H1 (cell line): ENCODE data around the gene ESR1. TPM values are rescaled to one million over a fixed set of nuclear protein-coding genes. Genes with fewer than 3 reads are reported as not detected.

Experiments
- CTCF ChIA-PET: fragments of 300-600 bp; sonication (Branson Sonifier 250); formaldehyde crosslinking; loops from one replicate; lab custom pipeline; 2021; ENCODE audit not compliant: partially characterized antibody; lab: Charles Lee
- POLR2A ChIA-PET: fragments of 300-600 bp; sonication (Branson Sonifier 250); formaldehyde crosslinking; loops from one replicate; lab custom pipeline; 2021; ENCODE audit warnings: inconsistent platforms; ENCODE audit not compliant: partially characterized antibody; lab: Charles Lee
- DNase-seq, 2 experiments: peaks; one replicate each; pipeline versions ENCODE4 v3.0.0 to v3.0.0-alpha.2; 2010 to 2022; ENCODE audit warnings: low spot score in 2 of 2, low read depth in 1 of 2, mixed read lengths in 1 of 2
- FAIRE-seq: peaks from 2 replicates; lab custom pipeline; 2011; peaks lifted over from hg19 to GRCh38; lab: Jason Lieb, UNC
- H2AFZ ChIP-seq: 2 replicates; pipeline ENCODE4 v1.8.1; 2012; ENCODE audit warnings: low read length, inconsistent platforms
- H2AK5ac ChIP-seq: 2 replicates; pipeline ENCODE4 v1.6.1; 2013; ENCODE audit warnings: low read depth, low read length
- H2BK120ac ChIP-seq: replicated peaks from 2 replicates; pipeline ENCODE3; 2013; ENCODE audit warnings: low read depth, low read length, inconsistent platforms
- H2BK12ac ChIP-seq: 2 replicates; pipeline ENCODE4 v1.6.1; 2013; ENCODE audit warnings: low read depth, low read length
- H2BK15ac ChIP-seq: 2 replicates; pipeline ENCODE4 v1.6.1; 2013; ENCODE audit warnings: low read length
- H2BK20ac ChIP-seq: 2 replicates; pipeline ENCODE4 v1.6.1; 2013; ENCODE audit warnings: low read length
- H2BK5ac ChIP-seq: 2 replicates; pipeline ENCODE4 v1.6.1; 2013; ENCODE audit warnings: low read depth, low read length
- H3K14ac ChIP-seq: 2 replicates; pipeline ENCODE4 v1.6.1; 2013; ENCODE audit warnings: inconsistent platforms; ENCODE audit not compliant: insufficient read length
- H3K18ac ChIP-seq: 2 replicates; pipeline ENCODE4 v1.6.1; 2013; ENCODE audit warnings: low read length; ENCODE audit errors: extremely low read depth
- H3K23ac ChIP-seq: 2 replicates; pipeline ENCODE4 v1.6.1; 2013; ENCODE audit warnings: inconsistent platforms; ENCODE audit not compliant: insufficient read length
- H3K23me2 ChIP-seq: 2 replicates; pipeline ENCODE4 v1.6.1; 2013; ENCODE audit warnings: low read depth, low read length
- H3K27ac ChIP-seq: 2 replicates; pipeline ENCODE4 v1.6.1; 2011; ENCODE audit warnings: low read depth, low read length, inconsistent platforms
- H3K27me3 ChIP-seq, 4 experiments: replicated peaks in 1 of 4; 1 replicate in 1 of 4; 2 replicates in 3 of 4; pipeline versions ENCODE4 v1.6.1 to v1.8.1; 2011 to 2013; ENCODE audit warnings: low read length in 3 of 4, mild to moderate bottlenecking in 3 of 4, inconsistent platforms in 2 of 4, mixed read lengths in 2 of 4, moderate library complexity in 1 of 4; ENCODE audit not compliant: control insufficient read depth in 3 of 4, insufficient read depth in 3 of 4; ENCODE audit errors: extremely low read depth in 1 of 4
- H3K36me3 ChIP-seq, 4 experiments: 2 replicates each; pipeline versions ENCODE4 v1.6.1 to v1.8.1; 2011 to 2013; ENCODE audit warnings: mild to moderate bottlenecking in 4 of 4, low read length in 3 of 4, moderate library complexity in 2 of 4, control low read depth in 1 of 4, inconsistent platforms in 1 of 4; ENCODE audit not compliant: insufficient read depth in 4 of 4, control insufficient read depth in 2 of 4
- H3K4ac ChIP-seq: replicated peaks from 2 replicates; pipeline ENCODE3; 2013; ENCODE audit warnings: low read length, low read depth, mixed read lengths, inconsistent platforms; ENCODE audit not compliant: insufficient read length
- H3K4me1 ChIP-seq, 4 experiments: replicated peaks in 1 of 4; 1 replicate in 1 of 4; 2 replicates in 3 of 4; pipeline versions ENCODE4 v1.6.1 to v1.8.1; 2011 to 2013; ENCODE audit warnings: low read length in 3 of 4, inconsistent platforms in 2 of 4, mixed read lengths in 1 of 4; ENCODE audit not compliant: insufficient read depth in 4 of 4, control insufficient read depth in 3 of 4
- H3K4me2 ChIP-seq, 2 experiments: 2 replicates each; pipeline versions ENCODE4 v1.6.1 to v1.8.1; 2011 to 2013; ENCODE audit warnings: low read depth in 2 of 2, low read length in 2 of 2, control low read depth in 1 of 2, inconsistent platforms in 1 of 2, mild to moderate bottlenecking in 1 of 2; ENCODE audit not compliant: insufficient read depth in 1 of 2
- H3K4me3 ChIP-seq, 4 experiments: fragments of 200-600, 300-600 bp in 1 of 4; sonication (generic), shearing (Covaris generic), sonication (Bioruptor Twin) in 1 of 4; 2 replicates each; pipeline versions ENCODE4 v1.5.1 to v1.8.1; 2011 to 2016; ENCODE audit warnings: low read length in 4 of 4, low read depth in 3 of 4, control low read depth in 2 of 4, inconsistent platforms in 2 of 4, mild to moderate bottlenecking in 2 of 4, mixed read lengths in 1 of 4, moderate library complexity in 1 of 4; ENCODE audit not compliant: insufficient read depth in 2 of 4; ENCODE audit errors: extremely low read depth in 1 of 4
- H3K56ac ChIP-seq: replicated peaks from 2 replicates; pipeline ENCODE3; 2013; ENCODE audit warnings: low read depth, mild to moderate bottlenecking, mixed read lengths, low read length, inconsistent platforms; ENCODE audit not compliant: insufficient read length
- H3K79me1 ChIP-seq: 2 replicates; pipeline ENCODE4 v1.6.1; 2013; ENCODE audit warnings: low read depth, low read length, control low read depth
- H3K79me2 ChIP-seq, 2 experiments: 2 replicates each; pipeline versions ENCODE4 v1.6.1 to v1.8.1; 2012 to 2013; ENCODE audit warnings: low read length in 2 of 2, mild to moderate bottlenecking in 2 of 2, inconsistent platforms in 1 of 2; ENCODE audit not compliant: insufficient read depth in 2 of 2, control insufficient read depth in 1 of 2
- H3K9ac ChIP-seq, 4 experiments: replicated peaks in 1 of 4; 1 replicate in 1 of 4; 2 replicates in 3 of 4; pipeline versions ENCODE4 v1.6.1 to v1.8.1; 2011 to 2013; ENCODE audit warnings: low read depth in 3 of 4, low read length in 3 of 4, control low read depth in 2 of 4, mild to moderate bottlenecking in 2 of 4, moderate library complexity in 2 of 4, inconsistent platforms in 1 of 4; ENCODE audit errors: extremely low read depth in 1 of 4
- H3K9me3 ChIP-seq, 2 experiments: 2 replicates each; pipeline versions ENCODE4 v1.6.1 to v1.8.1; 2012 to 2013; ENCODE audit warnings: mild to moderate bottlenecking in 2 of 2, moderate library complexity in 2 of 2, control low read depth in 1 of 2, inconsistent platforms in 1 of 2, low read depth in 1 of 2, low read length in 1 of 2, mixed read lengths in 1 of 2; ENCODE audit not compliant: insufficient read depth in 2 of 2
- H4K20me1 ChIP-seq, 2 experiments: replicated peaks in 1 of 2; 2 replicates each; pipeline versions ENCODE3 to v1.8.1; 2011 to 2013; ENCODE audit warnings: inconsistent platforms in 2 of 2, low read length in 2 of 2, mild to moderate bottlenecking in 1 of 2; ENCODE audit not compliant: insufficient read depth in 2 of 2, control insufficient read depth in 1 of 2
- H4K5ac ChIP-seq: 2 replicates; pipeline ENCODE4 v1.6.1; 2013; ENCODE audit warnings: low read length, low read depth, mixed read lengths, inconsistent platforms; ENCODE audit not compliant: insufficient read length
- H4K8ac ChIP-seq: 2 replicates; pipeline ENCODE4 v1.8.0; 2013; ENCODE audit warnings: mild to moderate bottlenecking, moderate library complexity, low read length, inconsistent platforms; ENCODE audit not compliant: insufficient read depth; ENCODE audit errors: extremely low read depth
- H4K91ac ChIP-seq: replicated peaks from 2 replicates; pipeline ENCODE3; 2013; ENCODE audit warnings: low read length, mixed read lengths, inconsistent platforms; ENCODE audit not compliant: insufficient read length
- CEBPB ChIP-seq: IDR thresholded peaks from 2 replicates; pipeline ENCODE4 v1.6.1; 2012; ENCODE audit warnings: low read depth, low read length
- FOSL1 ChIP-seq: IDR thresholded peaks from 2 replicates; pipeline ENCODE4 v1.6.1; 2011; ENCODE audit warnings: mild to moderate bottlenecking, low read depth, low read length, moderate library complexity; ENCODE audit not compliant: insufficient read depth
- GABPA ChIP-seq: IDR thresholded peaks from 2 replicates; pipeline ENCODE4 v1.6.1; 2011; ENCODE audit warnings: mild to moderate bottlenecking, low read length, moderate library complexity, borderline replicate concordance; ENCODE audit not compliant: insufficient read depth
- KDM1A ChIP-seq: fragments of 200-600, 300-600 bp; sonication (generic); IDR thresholded peaks from 2 replicates; pipeline ENCODE4 v1.7.1; 2016; ENCODE audit warnings: mild to moderate bottlenecking, low read length, borderline replicate concordance
- KDM4A ChIP-seq: IDR thresholded peaks from one replicate; pipeline ENCODE4 v1.7.1; 2012; ENCODE audit warnings: low read depth, mild to moderate bottlenecking, moderate library complexity, low read length, inconsistent platforms; ENCODE audit not compliant: severe bottlenecking
- NRF1 ChIP-seq: IDR thresholded peaks from 2 replicates; pipeline ENCODE4 v1.6.1; 2011; ENCODE audit warnings: mild to moderate bottlenecking, low read depth, low read length, improper control_type of control experiment
- PHF8 ChIP-seq: fragments of 200-600 bp; sonication (generic); conservative IDR thresholded peaks from 2 replicates; pipeline ENCODE4 v1.7.1; 2012; ENCODE audit warnings: low read depth, mild to moderate bottlenecking, inconsistent platforms, low read length, moderate library complexity
- POU5F1 ChIP-seq: IDR thresholded peaks from 2 replicates; pipeline ENCODE4 v1.6.1; 2011; ENCODE audit warnings: low read depth, mild to moderate bottlenecking, low read length, moderate library complexity
- RAD21 ChIP-seq, 2 experiments: IDR thresholded peaks in 1 of 2; conservative IDR thresholded peaks in 1 of 2; 2 replicates each; pipeline ENCODE4 v1.6.1; 2011; ENCODE audit warnings: low read depth in 2 of 2, low read length in 2 of 2, improper control_type of control experiment in 1 of 2, inconsistent platforms in 1 of 2, mild to moderate bottlenecking in 1 of 2, moderate library complexity in 1 of 2
- RNF2 ChIP-seq: fragments of 200-900, 300-1000 bp; sonication (generic); IDR thresholded peaks from 2 replicates; pipeline ENCODE4 v1.7.1; 2016; ENCODE audit warnings: borderline replicate concordance, low read depth, mild to moderate bottlenecking, antibody characterized with exemption, low read length; ENCODE audit not compliant: poor library complexity, severe bottlenecking; ENCODE audit errors: missing control alignments
- SIX5 ChIP-seq: IDR thresholded peaks from 2 replicates; pipeline ENCODE4 v1.6.1; 2011; ENCODE audit warnings: mild to moderate bottlenecking, low read depth, low read length
- TAF1 ChIP-seq: IDR thresholded peaks from 2 replicates; pipeline ENCODE4 v1.6.1; 2011; ENCODE audit warnings: mild to moderate bottlenecking, low read depth, low read length
- ZNF274 ChIP-seq: IDR thresholded peaks from 2 replicates; pipeline ENCODE4 v1.7.0; 2012; ENCODE audit warnings: low read length, borderline replicate concordance; ENCODE audit errors: extremely low read depth
- WGBS, 2 experiments: shearing (Covaris generic) in 1 of 2; methylation state at CpG; one replicate each; pipeline versions ENCODE4 v1.1.6 to v1.1.7; 2013 to 2015; ENCODE audit warnings: low lambda C conversion rate in 2 of 2, mixed read lengths in 2 of 2, inconsistent platforms in 1 of 2, low coverage in 1 of 2, missing lambda C conversion rate in 1 of 2; ENCODE audit not compliant: insufficient replicate concordance in 2 of 2, insufficient coverage in 1 of 2, insufficient read length in 1 of 2; ENCODE audit errors: extremely low coverage in 1 of 2, missing lambda C conversion rate in 1 of 2; 5-methylcytosine and 5-hydroxymethylcytosine counted together
- polyA plus RNA-seq, 7 experiments: library from polyadenylated mRNA; depleted of rRNA in 3 of 7; stranded (reverse) in 5 of 7; unstranded in 2 of 7; fragments of >200 nt in 5 of 7; fragments of 200-250 nt in 2 of 7; gene quantifications; 1 replicate in 5 of 7; 2 replicates in 1 of 7; 4 replicates in 1 of 7; pipeline versions ENCODE4 v1.2.1 to v1.2.3, GENCODE V29; 2011 to 2013; ENCODE audit warnings: missing spikeins in 2 of 7, mixed read lengths in 2 of 7
- total RNA-seq: library from RNA; stranded (reverse); fragmentation: NEBNext Ultra II Directional; extraction: Animal tissue kit (Norgen Biotek cat#: 25700); gene quantifications from 2 replicates; pipeline ENCODE4 v1.2.1, GENCODE V29; 2021

The ESR1 gene
- total and polyA plus RNA-seq, 2 of the 8 experiments (the other 6 are each of a cell fraction or from before 2014, with no cell fraction given): 0.03 to 0.17 TPM

DNA sequence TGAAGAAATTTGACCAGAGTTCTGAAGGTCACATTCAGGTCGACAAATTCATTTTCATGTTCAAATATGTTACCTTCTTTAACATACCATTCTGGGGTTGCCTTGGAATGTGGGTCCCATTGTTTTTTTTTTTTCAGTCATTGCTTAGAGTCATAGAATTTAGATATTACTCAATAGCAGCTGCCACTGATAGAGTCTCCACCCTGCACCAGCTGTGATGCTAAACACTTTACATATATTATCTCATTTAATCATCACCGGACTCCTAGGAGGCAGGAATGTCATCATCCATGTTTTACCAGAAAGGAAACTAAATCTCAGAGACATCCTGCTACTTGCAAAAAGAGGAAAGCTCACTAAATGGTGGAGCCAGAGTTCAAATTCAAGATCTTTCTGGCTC, 204.7 kb downstream of the ESR1 start:
- no peaks in the 10 kb centered on the region for H4K20me1 ChIP-seq
- ChIA-PET POLR2A (no interaction called here), CTCF (no interaction called here)
- H2BK20ac ChIP-seq: no peak overlapping the region
- H3K4ac ChIP-seq: no peak overlapping the region
- no peaks in the 10 kb centered on the region for H3K79me1 ChIP-seq
- no peak overlapping the region for H3K4me2 ChIP-seq
- H3K27me3 ChIP-seq: no peaks in the 10 kb centered on the region
- no peak for FAIRE-seq
- H4K8ac ChIP-seq: no peak overlapping the region
- no peaks in the 10 kb centered on the region for H3K23me2 ChIP-seq
- H3K18ac ChIP-seq: no peak overlapping the region
- no peak overlapping the region for H2AK5ac ChIP-seq
- H3K4me1 ChIP-seq: no peaks in the 10 kb centered on the region
- no peak overlapping the region for H3K27ac ChIP-seq
- no peak overlapping the region for H3K9ac ChIP-seq
- no peak overlapping the region for H3K14ac ChIP-seq
- no peak overlapping the region for H2BK5ac ChIP-seq
- 95% methylated on average over 2 of the region's 2 CpGs; no CpG with 5 or more reads in 1 of the 2 experiments for WGBS, 2 experiments
- no peaks in the 10 kb centered on the region for H3K36me3 ChIP-seq
- no peak overlapping the region for H3K56ac ChIP-seq
- no peak overlapping the region for H3K4me3 ChIP-seq
- DNase-seq: no peak
- no peak overlapping the region for H4K91ac ChIP-seq
- H3K79me2 ChIP-seq: no peaks in the 10 kb centered on the region
- no peak overlapping the region for H2BK15ac ChIP-seq
- H2AFZ ChIP-seq: no peak overlapping the region
- H2BK12ac ChIP-seq: no peak overlapping the region
- no peak overlapping the region for H3K23ac ChIP-seq
- no peak overlapping the region for H2BK120ac ChIP-seq
- H3K9me3 ChIP-seq: no peaks in the 10 kb centered on the region
- no peak overlapping the region for H4K5ac ChIP-seq
- no peak for TF ChIP-seq NRF1
- TF ChIP-seq RAD21 (IDR thresholded peaks at IDR 0.05 in 1 of 2, conservative IDR thresholded peaks at IDR 0.05 in 1 of 2; ENCODE audit: low read depth in 2 of 2, low read length in 2 of 2): no peak
- no peak for TF ChIP-seq RNF2
- no peak for TF ChIP-seq FOSL1
- no peak for TF ChIP-seq ZNF274
- no peak for TF ChIP-seq PHF8
- no peak for TF ChIP-seq KDM1A
- TF ChIP-seq GABPA: no peak
- TF ChIP-seq TAF1: no peak
- TF ChIP-seq KDM4A: no peak
- no peak for TF ChIP-seq POU5F1
- TF ChIP-seq CEBPB: no peak
- TF ChIP-seq SIX5: no peak
